GM12874 (cell line): Measurements from ENCODE around the gene MORN2.

Experiments used
- CTCF ChIP-seq: IDR thresholded peaks from 2 replicates; pipeline ENCODE4 v1.5.1; 2011; ENCODE audit warnings: low read depth, mild to moderate bottlenecking, control low read depth, low read length, moderate library complexity; ENCODE audit not compliant: insufficient read depth

The MORN2 gene

GRCh38 chr2:38892819-38893218 lies 17.0 kb downstream of the MORN2 start:
- no peak for TF ChIP-seq CTCF

GRCh38 chr2:38898256-38898655 lies 22.5 kb downstream of the MORN2 start:
- no peak for TF ChIP-seq CTCF

GRCh38 chr2:38900726-38901125 lies 24.9 kb downstream of the MORN2 start:
- TF ChIP-seq CTCF: no peak

GRCh38 chr2:38905251-38905650 lies 29.5 kb downstream of the MORN2 start:
- no peak for TF ChIP-seq CTCF

GRCh38 chr2:38907242-38907641 lies 31.5 kb downstream of the MORN2 start:
- no peak for TF ChIP-seq CTCF

- no peak for TF ChIP-seq CTCF
Measured at GRCh38 chr2:38907743-38908562, 32.2 kb downstream of the MORN2 start.

- no peak for TF ChIP-seq CTCF
Measured at GRCh38 chr2:38909872-38910271, 34.1 kb downstream of the MORN2 start.
